ENCODE measurements around the gene RASGRP4. TPM values are rescaled to one million over a fixed set of nuclear protein-coding genes. Genes with fewer than 3 reads are reported as not detected.
"Not testable (repeated sequence)": the region's sequence is repeated elsewhere in the genome, so short reads cannot be mapped to it uniquely, and the experiment has no call there.

Gene RASGRP4
- total RNA-seq, 1 experiment from 2014 or later, result not detected

DNA sequence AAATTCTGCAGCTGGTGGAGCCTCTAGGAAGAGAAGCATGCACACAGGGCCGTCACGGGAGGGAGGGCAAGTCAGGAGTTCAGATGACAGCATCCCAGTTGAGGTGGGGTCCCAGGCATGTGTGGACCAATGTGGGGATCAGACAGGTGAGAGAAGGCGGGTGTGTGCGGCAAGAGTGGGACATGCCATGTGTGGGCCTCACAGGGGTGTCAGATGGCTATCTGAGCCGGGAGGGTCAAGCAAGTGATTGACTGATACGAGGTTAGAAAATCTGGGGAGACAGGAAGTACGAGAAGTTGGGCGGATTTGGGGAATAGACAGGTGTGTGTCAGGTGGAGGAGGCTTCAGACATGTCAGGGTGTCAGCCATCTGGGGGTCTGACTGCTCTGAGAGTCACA lies 8.9 kb downstream of the RASGRP4 start:
- no peak for DNase-seq (ENCODE audit: low spot score)

DNA sequence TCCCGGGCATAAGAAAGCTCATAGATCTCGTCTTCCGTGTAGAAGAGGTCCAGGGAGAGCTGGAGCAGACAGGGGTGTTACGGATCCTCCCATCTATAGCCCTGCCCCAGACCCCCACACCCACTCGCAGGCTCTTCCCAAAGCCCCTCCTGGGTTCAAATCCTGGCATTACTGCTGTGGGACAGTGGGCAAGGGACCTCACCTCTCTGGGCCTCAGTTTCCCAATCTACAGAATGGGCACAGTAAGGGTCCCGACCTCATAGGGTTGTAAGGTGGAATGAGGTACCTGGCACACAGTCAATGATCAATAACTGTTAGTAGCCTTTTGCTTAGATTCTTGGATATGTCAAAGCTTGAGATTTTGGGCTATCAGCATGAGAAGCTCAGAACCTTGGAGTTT lies 12.6 kb downstream of the RASGRP4 start:
- DNase-seq (ENCODE audit: low spot score), result no peak

DNA sequence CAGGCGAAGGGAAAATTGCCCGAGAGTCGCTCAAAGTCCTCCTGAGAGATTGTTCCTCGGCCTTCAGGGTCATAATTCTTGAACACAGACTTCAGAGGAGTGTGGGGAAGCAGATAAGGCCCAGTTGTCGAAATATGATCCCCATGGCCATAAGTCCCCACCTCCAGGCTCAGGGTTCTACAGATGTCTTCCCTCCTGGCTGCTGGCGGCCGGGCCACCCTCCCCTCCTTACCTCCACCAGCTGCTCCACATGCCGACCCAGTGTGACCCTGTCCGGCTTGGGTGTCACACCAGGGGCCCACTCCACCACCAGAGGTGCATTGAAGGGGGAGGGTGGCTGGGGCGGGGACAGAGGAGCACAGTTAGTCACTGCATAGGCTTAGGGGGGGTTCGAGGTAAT lies 13.1 kb downstream of the RASGRP4 start:
- no peak for DNase-seq (ENCODE audit: low spot score)

DNA sequence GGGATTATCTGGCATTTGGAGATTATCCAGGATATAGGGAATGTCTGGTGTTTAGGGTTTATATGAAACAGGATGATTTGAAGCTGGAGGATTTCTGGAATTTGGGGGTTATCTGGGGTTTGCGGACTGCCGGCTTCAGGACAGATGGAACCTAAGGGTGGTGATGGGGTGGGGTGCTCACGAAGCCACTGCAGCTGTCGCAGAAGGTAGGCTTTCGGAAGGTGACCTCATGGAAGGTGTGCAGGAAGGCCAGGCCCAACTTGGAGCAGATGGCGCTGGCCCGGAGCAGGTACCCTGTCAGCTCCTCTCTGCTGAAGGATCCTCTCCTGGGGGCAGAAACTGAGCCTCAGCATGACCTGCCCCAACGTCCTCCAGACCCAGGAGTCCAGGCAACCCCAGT lies 13.5 kb downstream of the RASGRP4 start:
- no peak for DNase-seq (ENCODE audit: low spot score)

DNA sequence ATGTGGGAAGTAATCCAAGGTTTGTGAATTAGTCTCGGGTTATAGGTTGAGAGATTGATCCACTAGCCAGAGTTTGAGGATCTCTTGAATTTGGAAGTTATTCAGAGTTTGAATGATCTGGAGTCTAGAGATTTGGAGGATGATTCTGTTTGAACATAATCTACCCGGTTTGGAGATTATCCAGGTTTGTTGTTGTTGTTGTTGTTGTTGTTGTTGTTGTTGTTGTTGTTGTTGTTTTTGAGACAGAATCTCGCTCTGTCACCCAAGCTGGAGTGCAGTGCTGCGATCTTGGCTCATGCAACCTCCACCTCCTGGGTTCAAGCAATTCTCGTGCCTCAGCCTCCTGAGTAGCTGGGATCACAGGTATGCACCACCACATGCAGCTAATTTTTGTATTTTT lies 14.1 kb downstream of the RASGRP4 start:
- DNase-seq (ENCODE audit: low spot score), result not testable (repeated sequence)

DNA sequence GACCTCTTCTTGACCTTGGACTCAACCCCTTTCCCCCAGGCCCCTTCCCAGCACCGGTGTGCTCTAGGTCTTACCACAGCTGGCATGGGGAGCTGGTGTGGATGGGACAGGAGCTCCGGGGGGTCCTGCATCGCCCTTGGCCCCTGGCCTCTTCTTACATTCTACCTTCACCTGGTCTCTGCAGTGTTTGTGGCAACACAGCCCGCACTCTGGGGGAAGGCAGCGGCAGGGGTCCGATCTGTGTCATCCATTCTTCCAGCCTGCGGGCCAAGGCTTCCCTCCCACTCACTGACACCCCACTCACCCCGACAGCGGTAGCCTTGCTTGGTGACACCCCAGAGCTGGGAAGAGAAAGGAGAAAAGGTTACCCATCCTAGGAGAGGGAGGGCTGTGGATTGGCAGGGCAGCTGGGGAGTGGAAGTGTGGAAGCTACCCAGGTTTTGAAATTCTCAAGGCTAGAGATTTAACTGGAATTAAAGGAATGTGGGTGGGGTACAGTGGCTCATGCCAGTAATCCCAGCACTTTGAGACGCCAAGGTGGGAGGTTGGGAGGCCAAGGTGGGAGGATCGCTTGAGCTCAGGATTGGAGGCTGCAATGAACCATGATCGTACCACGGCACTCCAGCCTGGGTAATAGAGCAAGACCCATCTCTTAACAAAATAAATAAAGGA lies 14.8 kb downstream of the RASGRP4 start:
- DNase-seq (ENCODE audit: low spot score), result peak; percentile 21

DNA sequence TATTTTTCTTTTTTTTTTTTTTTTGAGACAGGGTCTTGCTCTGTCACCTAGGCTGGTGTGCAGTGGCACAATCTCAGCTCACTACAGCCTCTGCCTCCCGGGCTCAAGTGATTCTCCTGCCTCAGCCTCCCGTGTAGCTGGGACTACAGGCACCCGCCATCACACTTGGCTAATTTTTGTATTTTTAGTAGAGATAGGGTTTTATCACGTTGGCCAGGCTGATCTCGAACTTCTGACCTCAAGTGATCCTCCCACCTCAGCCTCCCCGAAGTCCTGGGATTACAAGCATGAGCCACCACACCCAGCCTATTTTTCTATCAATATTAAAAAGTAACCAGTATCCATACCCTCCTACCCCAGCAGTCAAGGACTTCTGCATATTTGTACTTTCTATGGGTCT lies 15.6 kb downstream of the RASGRP4 start:
- not testable (repeated sequence) for DNase-seq (ENCODE audit: low spot score)

DNA sequence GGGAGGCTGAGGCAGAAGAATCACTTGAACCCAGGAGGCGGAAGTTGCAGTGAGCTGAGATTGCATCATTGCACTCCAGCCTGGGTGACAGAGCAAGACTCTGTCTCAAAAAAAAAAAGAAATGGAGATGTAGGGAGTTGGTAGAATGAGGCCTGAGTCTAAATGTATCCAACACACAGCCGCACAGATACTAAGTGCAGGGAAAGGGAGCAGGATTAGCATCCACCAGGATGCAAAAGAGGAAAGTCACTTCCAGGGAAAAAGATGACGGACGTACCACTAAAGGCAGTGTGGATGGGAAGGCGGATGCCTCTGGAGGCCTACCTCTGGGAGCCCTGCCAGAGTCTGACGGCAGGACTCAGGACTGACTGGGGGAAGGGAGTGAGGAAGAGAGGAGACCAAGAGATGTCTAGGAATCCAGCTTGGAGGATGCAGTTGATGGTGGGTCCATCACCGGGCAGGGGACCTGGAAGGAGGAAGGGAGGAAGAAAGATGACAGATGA lies 16.3 kb downstream of the RASGRP4 start:
- DNase-seq (ENCODE audit: low spot score), result peak; percentile 22

DNA sequence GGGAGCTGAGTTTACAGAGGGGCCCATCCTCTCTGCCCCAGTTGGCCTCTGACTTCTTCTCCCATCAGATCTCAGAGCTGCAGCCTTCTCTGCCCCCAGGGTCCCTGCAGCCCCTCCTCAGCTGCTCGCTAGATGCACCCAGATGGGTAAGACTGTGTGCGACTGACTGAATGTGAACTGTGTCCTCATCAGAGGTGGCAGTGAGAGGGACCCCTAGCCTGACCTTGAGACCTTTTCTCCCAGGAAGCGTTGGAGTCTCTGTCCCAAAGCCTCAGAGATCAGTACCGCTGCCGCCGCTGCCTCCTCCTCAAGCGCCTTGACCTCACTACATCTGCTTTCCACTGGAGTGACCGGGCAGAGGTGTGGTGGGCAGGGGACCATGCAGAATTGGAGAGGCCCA lies 20.7 kb downstream of the RASGRP4 start:
- no peak for DNase-seq (ENCODE audit: low spot score)

DNA sequence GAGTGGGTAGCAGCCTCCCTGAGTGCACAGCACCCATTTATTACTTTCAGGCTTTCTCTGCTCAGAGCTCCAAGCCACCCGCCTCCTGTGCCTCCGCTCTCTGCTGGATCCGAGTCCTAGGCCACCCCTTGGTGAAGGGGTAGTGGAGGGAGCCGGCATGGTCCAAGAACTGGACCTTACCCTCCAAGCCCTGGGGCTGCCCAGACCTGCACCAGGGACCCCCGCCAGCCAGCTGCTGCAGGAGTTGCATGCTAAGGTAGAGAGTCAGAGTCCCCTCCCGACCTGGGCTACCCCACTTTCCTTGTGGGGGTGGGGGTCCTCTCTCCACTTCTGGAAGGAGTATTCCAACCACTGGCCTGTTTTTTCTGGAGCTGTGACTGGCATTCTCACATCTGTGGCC lies 21.2 kb downstream of the RASGRP4 start:
- DNase-seq (ENCODE audit: low spot score), result no peak

DNA sequence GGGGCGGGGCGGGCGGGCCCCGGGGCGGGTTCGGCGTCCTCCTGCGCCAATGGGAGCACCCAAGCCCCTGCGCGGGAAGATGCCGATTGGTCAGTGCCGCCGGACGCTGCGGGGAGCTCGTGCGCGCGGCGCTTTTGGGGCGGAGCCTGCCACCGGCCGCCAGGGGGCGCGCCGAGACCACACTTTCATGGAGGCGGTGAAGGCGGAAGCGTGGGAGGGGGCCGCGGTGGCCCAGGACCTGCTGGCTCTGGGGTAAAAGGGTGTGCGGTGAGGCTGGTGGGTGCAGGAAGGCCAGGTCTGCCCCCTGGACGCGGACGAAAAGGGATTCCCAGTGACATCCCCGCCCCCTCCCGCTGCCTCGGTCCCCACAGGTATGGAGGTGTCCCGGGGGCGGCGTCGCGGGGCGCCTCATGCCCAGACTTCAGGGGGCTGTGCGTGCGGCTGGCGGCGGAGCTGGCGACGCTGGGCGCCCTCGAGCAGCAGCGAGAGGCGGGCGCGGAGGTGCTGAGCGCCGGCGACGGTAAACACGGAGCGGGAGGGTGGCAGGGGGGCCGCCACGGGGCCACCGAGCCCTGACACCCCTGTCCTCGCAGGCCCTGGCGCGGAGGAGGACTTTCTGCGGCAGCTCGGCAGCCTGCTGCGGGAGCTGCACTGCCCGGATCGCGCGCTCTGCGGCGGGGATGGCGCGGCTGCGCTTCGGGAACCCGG lies 22.9 kb downstream of the RASGRP4 start, which contains the start of gene FAM98C:
Gene FAM98C, plus strand, starts transcription at position 127 of the 708 bp plus-strand sequence. Its CDS starts 61 bp downstream, at position 188.
- peak; percentile 93 for DNase-seq (ENCODE audit: low spot score)

DNA sequence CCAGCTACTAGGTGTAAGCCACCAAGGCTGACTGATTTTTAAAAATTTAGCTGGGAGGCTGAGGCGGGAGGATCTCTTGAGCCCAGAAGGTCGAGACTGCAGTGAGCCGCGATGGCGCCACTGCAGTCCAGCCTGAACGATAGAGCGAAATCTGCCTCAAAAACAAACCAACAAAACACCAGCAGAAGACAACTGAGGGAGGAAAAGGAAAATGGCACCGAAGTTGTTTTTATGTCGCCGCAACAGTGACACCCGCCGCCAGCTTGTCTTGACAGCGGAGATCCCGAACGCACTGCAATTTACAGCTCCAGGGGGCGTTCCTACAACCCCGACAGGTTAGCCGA lies 23.4 kb downstream of the RASGRP4 start:
- DNase-seq (ENCODE audit: low spot score), result no peak

DNA sequence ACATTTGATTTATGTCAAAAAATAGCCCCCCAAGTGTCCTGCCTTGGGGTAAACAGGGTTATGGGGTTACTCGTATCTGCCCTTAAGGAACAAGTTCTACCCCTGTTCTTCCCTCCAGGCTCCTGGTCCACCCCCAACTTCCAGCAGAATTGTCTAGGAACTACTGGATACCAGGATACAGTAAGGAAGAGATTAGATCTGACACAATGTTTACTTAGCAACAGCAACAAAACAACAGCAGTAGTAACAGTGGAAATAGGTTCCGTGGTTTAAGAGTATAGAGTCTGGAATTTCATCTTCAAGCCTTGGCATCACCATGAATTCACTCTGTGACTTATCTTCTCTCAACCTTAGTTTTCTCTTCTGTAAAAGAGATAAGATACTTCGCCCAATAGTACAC lies 24.9 kb downstream of the RASGRP4 start:
- DNase-seq (ENCODE audit: low spot score), result peak; percentile 20

DNA sequence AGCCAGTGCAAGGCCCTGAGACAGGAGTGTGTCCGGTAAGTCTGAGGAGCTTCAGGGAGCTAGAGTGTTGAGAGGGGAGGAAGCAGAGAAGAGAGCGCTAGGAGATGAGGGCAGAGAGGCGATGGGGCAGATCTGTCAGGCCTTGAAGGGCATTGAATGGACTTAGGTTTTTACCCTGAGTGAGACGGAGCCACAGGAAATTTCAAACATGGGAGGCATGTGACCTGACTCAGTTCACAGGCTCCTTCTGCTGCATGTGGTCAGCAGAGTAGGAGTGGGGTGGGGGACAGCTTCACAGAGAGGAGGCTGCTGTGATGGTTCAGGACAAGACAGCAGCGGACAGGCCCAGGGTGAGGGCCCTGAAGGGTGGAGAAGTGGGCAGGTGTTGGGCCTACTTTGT lies 25.7 kb downstream of the RASGRP4 start:
- DNase-seq (ENCODE audit: low spot score), result no peak

DNA sequence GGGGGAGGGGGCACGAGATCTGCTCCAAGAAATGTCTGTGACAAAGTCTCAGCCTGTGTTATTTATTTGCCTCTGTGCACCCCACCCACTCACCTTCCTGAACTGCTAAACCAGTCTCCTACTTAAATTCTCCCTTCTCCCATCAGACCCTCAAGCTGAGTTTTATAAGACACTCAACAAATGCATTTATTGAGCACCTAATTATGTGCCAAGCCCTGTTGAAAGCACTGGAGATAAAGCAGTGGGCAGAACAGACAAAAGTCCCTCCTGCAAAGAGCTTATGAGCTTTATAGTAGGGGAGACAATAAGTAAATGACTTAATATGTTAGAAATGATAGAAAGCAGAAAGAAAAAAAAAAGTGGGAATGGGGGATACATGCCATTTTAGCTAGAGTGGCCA lies 26.5 kb downstream of the RASGRP4 start:
- DNase-seq (ENCODE audit: low spot score), result no peak

DNA sequence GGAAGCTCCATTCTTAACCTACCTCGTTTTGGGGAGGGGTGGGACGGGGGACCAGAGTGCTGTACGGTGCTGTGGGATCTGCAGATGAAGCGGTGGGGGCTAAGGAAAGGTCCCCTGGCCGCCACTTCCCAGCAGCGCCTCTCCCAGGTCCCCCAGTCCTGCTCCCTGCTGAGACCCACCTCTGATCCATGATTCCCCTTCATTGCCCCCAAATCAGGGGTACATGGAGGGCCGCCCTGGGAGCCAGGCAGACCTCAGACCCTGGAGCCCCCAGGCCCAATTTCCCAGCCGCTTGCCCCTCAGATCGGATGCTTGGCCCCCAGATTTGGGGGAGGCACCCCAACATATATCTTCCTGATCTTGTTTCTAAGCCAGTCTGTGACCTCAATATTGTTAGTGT lies 26.9 kb downstream of the RASGRP4 start:
- DNase-seq (ENCODE audit: low spot score), result no peak

DNA sequence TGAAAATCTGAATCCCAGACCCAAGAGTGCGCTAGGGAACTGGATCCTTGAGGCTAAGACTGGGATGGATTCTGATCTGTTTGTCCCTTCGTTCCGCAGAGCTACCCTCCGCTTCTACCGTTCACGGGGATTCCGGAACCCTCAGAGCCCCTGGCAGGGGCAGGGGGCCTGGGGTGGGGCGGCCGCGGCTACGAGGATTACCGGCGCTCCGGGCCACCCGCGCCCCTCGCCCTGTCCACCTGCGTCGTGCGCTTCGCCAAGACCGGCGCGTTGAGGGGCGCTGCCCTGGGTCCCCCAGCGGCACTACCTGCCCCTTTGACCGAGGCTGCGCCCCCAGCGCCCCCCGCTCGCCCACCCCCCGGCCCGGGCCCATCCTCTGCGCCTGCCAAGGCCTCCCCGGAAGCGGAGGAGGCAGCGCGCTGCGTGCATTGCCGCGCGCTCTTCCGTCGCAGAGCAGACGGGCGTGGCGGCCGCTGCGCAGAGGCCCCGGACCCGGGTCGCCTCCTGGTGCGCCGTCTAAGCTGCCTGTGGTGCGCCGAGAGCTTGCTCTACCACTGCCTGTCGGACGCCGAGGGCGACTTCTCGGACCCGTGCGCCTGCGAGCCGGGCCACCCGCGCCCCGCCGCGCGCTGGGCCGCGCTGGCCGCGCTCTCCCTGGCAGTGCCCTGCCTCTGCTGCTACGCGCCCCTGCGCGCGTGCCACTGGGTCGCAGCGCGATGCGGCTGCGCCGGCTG lies 30.5 kb downstream of the RASGRP4 start:
- no peak for DNase-seq (ENCODE audit: low spot score)

DNA sequence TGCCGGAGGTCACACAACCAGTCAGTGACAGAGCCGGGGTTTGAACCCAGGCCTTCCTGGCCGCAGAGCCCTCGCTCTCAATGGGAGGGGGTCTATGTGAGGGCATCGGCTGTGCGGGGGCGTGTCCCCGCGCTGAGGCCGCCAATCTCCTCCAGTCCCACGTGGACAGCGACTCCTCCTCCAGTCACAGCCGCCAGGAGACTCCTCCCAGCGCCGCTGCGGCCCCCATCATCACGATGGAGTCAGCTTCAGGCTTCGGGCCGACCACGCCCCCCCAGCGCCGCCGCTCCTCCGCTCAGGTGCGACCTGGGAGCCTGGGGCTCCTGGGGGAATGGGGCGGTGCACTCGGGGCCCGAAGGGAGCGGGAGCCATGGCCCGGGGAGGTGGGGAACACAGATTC lies 31.5 kb downstream of the RASGRP4 start:
- DNase-seq (ENCODE audit: low spot score), result no peak

DNA sequence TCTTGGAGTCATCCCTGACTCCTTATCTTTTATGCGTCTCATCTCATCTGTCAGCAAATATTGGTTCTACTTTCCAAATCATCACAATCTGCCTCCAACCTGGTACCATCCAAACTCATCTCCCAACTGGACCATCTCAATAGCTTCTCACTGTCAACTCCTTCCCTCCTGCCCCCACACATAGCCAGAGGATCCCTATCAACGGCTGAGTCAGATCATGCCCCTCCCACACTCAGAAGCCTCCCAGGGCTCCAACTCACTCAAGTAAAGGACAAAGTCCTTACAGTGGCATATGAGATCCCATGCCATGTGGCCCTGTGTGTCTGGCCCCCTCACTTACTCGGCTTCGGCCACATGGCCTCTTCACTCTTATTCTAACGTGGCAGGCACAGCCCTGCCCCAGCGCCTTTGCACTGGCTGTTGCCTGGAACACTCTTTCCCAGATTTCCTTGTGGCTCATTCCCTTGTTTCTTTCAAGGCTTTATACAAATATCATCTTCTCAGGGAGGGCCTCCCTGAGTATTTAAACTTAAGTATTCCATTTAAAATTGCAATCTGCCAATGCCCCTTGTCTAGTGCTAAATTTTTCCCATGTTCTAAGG lies 33.2 kb downstream of the RASGRP4 start:
- peak; percentile 52 for DNase-seq (ENCODE audit: low spot score)

DNA sequence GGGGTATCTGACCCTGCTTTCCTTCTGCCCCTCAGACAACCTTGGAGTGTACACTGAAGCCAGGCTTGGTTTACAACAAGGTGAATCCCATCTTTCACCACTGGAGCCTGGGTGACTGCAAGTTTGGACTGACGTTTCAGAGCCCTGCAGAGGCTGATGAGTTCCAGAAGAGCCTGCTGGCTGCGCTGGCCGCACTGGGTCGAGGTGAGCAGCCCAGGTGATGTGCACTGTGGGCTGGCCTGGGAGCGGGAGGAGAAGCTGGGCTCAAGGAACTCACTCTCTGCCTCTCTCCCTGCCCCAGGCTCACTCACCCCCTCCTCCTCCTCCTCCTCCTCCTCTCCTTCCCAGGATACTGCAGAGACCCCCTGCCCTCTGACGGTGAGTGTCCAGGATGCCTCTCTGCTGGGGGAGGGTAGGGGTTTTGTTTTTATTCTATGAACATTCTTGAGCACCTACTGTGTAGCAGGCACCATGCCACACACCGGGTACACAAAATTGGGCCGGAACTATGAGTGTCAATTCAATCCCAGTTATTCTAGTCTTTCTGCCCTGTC lies 34.0 kb downstream of the RASGRP4 start:
- DNase-seq (ENCODE audit: low spot score), result no peak

DNA sequence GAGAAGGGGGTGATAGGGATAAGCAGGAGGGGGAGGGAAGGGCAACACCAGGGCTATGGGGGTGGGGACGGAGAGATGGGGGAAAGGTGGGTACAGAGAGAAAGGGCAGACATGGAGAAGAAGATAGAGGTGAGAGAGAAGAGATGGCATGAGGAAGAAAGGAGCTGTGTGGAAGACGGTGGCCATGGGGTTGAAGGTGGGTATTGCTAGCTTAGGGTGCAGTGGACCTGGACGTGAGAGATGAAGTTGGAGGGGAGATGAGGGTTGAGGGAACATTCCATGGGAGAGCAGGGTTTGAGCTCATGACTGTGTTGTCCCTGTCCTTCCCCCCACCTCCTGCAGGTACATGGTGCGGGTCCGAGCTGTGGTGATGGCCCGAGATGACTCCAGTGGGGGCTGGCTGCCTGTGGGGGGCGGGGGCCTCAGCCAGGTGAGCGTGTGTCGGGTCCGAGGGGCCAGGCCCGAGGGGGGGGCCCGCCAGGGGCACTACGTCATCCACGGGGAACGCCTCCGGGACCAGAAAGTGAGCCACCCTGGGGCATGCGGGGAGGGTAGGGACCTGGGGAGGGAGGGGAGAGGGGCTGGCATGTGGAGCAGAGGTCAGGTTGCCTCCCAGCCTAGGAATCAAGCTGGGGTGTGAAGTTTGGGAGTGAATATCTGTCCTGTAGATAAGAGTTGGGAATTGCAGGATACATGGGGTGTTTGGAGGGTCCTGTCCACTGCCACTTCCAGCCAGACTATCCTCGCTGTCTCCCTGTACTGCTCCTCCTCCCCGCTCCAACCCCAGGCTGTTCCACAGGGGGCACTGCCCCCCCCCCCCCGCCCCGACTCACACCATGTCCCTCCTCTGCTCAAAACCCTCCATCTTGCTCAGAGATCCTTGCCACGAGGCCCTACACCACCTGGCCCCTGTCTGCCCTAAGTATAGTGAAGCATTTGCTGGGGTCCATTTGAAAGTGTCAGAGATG lies 35.8 kb downstream of the RASGRP4 start:
- no peak for DNase-seq (ENCODE audit: low spot score)

Data from A172 (cell line).